ENCODE data around the gene NPPA. TPM values are rescaled to one million over a fixed set of nuclear protein-coding genes. Genes with fewer than 3 reads are reported as not detected.
"Not testable (repeated sequence)": the region's sequence is repeated elsewhere in the genome, so short reads cannot be mapped to it uniquely, and the experiment has no call there.

NPPA gene
- total RNA-seq, 1 donor from 2014 or later: not detected

DNA sequence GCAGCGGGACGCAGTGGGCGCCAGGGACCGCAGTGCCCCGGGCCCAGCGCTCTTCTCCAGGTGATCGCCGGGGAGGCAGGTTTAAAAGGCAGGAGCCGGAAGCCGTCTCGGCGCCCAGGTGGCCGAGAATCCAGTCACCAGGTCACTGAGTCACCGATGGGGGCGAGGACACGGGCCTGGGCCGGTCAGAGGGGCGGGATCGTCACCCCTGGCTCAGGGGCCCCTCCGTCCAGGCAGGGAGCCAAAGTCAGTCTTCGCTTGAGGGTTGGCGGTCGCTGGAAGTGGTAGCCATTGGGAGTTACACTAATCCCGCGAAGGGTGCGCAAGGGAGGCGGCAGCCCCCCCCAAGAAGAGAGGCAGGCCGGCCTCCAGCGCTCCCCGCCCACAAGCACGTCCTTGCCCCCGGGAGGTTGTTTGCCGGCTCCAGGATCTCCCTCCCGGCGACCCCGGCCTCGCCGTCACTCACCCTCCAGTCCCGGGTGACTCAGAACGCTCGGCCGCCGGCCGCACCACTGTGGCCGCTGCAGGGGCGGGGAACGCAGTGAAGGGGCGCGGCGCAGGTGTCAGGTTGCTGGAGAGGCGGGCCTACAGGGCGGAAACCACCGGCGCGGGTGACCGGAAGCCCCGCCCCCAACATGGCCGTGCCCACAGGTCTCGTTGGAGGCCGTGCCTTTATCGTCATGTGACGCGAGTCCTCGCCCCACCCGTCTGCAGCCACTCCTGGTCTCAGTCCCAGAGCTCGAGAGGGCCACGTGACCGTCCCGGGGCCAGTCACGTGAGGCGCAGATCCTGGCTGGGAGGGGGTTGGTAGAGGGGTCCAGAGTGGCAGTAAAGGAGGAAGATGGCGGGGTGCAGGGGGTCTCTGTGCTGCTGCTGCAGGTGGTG is 41.9 kb downstream of the NPPA start, which contains the start of the genes CLCN6 and MTHFR:
Gene CLCN6 (plus strand): TSS at position 770 of the 885 bp plus-strand sequence. CDS start 72 bp downstream, at position 842.
Gene MTHFR (minus strand): TSS at position 543 of the 885 bp plus-strand sequence. CDS start 2,848 bp downstream, outside the sequence.
- ATAC-seq: peak; percentile 94

- peak; percentile 8 for ATAC-seq
These were observed 42.7 kb downstream of the NPPA start for GRCh38 chr1:11804666-11805421.

GRCh38 chr1:11803924-11804665 is 43.5 kb downstream of the NPPA start:
- ATAC-seq: not testable (repeated sequence)

DNA sequence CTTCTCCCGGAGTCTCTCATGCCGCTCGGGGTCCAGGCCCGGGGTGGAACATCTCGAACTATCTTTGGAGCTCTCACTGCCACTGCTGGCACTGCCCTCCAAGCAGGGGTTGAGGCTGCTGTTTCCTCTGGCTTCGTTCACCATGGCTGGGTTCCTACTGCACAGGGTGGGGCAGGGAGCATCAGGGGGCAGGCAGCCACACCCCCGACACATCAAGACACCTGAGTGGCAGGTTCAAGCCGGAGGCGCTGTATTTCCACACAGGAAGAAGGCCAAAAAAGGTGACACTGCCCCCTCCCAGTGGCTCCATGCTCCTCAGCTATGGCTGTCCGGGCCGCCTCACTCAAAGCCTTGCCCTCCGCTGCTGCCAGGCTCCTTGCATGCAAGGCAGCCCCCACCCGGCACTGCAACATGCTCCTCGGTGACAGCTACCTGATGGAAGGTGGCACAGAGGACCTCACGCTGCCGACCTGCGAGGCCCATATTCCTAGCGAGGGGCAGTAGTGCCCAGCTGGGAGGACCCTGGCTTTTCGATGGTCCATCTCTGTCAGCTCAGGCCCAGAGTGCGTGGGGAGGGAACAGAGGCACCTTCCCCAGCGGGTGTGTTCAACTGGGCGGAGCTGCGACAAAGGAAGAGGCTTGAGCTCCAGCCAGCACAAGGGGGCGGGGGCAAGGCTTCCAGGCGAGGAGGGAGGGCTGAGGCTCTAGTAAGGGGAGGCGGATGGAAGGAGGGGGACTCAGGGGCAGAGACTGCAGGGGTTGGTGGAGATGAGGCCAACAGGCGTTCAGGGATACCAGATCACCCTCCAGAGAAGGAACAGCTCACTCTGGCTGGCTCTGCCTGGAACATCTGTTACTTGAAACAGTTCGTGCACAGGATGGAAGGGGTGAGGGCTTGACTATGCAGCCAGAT is 44.4 kb downstream of the NPPA start:
- peak; percentile 14 for ATAC-seq

- no peak for ATAC-seq
These were observed 45.0 kb downstream of the NPPA start for GRCh38 chr1:11802616-11802972.

GRCh38 chr1:11800756-11801433 is 46.7 kb downstream of the NPPA start:
- ATAC-seq: no peak

GRCh38 chr1:11800391-11800755 is 47.2 kb downstream of the NPPA start:
- ATAC-seq: no peak

DNA sequence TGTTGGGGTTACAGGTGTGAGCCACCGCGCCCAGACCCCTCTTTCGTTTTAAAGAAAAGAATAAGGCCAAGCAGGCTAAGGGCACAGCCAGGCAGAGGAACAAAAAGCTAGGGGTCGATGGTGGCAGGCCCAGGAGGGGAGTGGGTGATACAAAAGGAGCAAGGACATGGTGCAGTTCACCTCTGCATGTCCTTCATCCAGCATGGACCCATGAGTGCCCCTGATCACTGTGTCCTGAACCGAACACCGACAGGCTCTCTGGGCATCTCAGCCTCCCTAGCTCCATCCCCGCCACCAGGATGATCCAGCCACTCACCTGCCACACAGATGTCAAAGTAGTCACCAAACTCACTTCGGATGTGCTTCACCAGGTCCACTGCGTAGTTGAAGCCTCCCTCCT is 47.7 kb downstream of the NPPA start:
- no peak for ATAC-seq

DNA sequence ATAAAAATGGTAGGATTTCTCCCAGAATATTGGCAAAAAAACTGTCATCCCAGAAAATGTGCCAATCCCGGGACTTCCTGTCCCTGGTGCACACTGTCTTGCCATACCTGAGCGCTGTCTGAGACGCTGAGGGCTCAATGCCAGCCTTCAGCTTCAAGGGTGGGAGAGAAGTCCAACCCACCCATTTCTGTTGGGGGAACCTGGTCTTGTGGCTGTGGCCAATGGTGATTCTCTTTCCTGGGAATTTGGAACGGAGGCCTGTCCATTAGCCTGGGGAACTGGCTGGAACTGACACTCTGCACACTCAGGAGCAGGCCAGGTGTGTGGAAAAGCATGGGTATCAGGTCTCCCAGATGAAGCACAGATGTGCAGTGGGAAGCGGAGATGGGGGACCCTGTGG is 48.5 kb downstream of the NPPA start:
- no peak for ATAC-seq

- no peak for ATAC-seq
These were observed 49.9 kb downstream of the NPPA start for GRCh38 chr1:11797525-11798216.

- peak; percentile 24 for ATAC-seq
These were observed 51.4 kb downstream of the NPPA start for GRCh38 chr1:11796036-11796828.

Other genes starting within 250 kb of the NPPA start
- 5.9 TPM for gene FBXO2, start 193.4 kb downstream of the NPPA start, total RNA-seq
- gene FBXO44, start 192.9 kb downstream of the NPPA start, total RNA-seq: 6.4 TPM
- gene FBXO6, start 183.6 kb downstream of the NPPA start, total RNA-seq: 6.2 TPM
- 15.8 TPM for gene MAD2L2, start 166.6 kb downstream of the NPPA start, total RNA-seq
- gene DRAXIN, start 156.1 kb downstream of the NPPA start, total RNA-seq: 0.04 TPM
- gene AGTRAP, start 111.6 kb downstream of the NPPA start, total RNA-seq: 50.4 TPM
- gene C1orf167, start 85.6 kb downstream of the NPPA start, total RNA-seq: 0.84 TPM
- 21.3 TPM for gene MTHFR, start 41.8 kb downstream of the NPPA start, total RNA-seq
- 6.9 TPM for gene CLCN6, start 41.6 kb downstream of the NPPA start, total RNA-seq
- gene NPPB, start 11.2 kb upstream of the NPPA start, total RNA-seq: not detected
- gene KIAA2013, start 78.6 kb upstream of the NPPA start, total RNA-seq: 26.3 TPM
- gene PLOD1, start 86.9 kb upstream of the NPPA start, total RNA-seq: 26.5 TPM
- 96.5 TPM for gene MFN2, start 132.7 kb upstream of the NPPA start, total RNA-seq
- gene MIIP, start 171.7 kb upstream of the NPPA start, total RNA-seq: 15.2 TPM
- 0.12 TPM for gene TNFRSF8, start 215.5 kb upstream of the NPPA start, total RNA-seq